BLaER1 (cell line): ENCODE results near the gene LRRC4B.
A peak's percentile ranks its signal among the peaks of the same experiment; 100 is the strongest.

Source experiments
- H3K27ac ChIP-seq: shearing (Covaris generic); formaldehyde crosslinking; 2 replicates; pipeline ENCODE4 v1.8.1; 2022
- H3K27me3 ChIP-seq: shearing (Covaris generic); formaldehyde crosslinking; 2 replicates; pipeline ENCODE4 v1.8.1; 2022
- H3K36me3 ChIP-seq: shearing (Covaris generic); formaldehyde crosslinking; 2 replicates; pipeline ENCODE4 v1.8.1; 2022
- H3K4me1 ChIP-seq: shearing (Covaris generic); formaldehyde crosslinking; 2 replicates; pipeline ENCODE4 v1.8.1; 2022
- H3K4me2 ChIP-seq: shearing (Covaris generic); formaldehyde crosslinking; 2 replicates; pipeline ENCODE4 v1.8.1; 2022
- H3K4me3 ChIP-seq: shearing (Covaris generic); formaldehyde crosslinking; 2 replicates; pipeline ENCODE4 v1.8.1; 2022
- H3K9ac ChIP-seq: shearing (Covaris generic); formaldehyde crosslinking; 2 replicates; pipeline ENCODE4 v1.8.1; 2022
- H3K9me3 ChIP-seq: shearing (Covaris generic); formaldehyde crosslinking; 2 replicates; pipeline ENCODE4 v1.8.1; 2022
- H4K20me1 ChIP-seq: shearing (Covaris generic); formaldehyde crosslinking; 2 replicates; pipeline ENCODE4 v1.8.1; 2022
- Cebpa-rat ChIP-seq: shearing (Covaris generic); IDR thresholded peaks from 2 replicates; pipeline ENCODE4 v1.8.1; 2022

Gene LRRC4B

DNA sequence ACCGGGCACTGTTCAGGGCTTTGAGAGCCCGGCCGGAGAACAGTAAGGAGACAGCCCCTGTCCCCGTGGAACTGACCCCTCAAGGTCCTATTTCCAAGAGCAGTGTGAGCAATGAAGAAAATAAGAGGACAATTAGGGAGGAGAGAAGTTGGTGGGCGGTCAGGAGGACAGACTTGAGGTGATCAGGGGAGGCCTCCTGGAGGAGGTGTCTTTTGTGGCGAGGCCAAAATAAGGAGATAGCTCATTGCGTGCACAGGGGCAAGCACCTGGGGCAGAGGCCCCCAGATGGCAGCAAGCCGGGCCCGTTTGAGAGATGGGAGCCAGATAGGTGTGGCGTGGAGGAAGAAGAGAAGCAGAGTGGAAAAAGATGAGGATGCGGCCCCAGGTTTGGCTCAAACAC, 2.8 kb upstream of the LRRC4B start:
- Histone ChIP-seq H3K4me2 (no peak overlapping the region), H3K36me3 (no peaks in the 10 kb centered on the region), H3K4me3 (no peak overlapping the region), H3K9me3 (no peaks in the 10 kb centered on the region), H3K27ac (no peak overlapping the region), H3K4me1 (peaks cover 7% of the 10 kb centered on the region; the same call in 1 of the 2 replicates), H3K9ac (no peak overlapping the region), H3K27me3 (peaks cover 36% of the 10 kb centered on the region), H4K20me1 (no peaks in the 10 kb centered on the region)
- TF ChIP-seq Cebpa-rat: no peak

DNA sequence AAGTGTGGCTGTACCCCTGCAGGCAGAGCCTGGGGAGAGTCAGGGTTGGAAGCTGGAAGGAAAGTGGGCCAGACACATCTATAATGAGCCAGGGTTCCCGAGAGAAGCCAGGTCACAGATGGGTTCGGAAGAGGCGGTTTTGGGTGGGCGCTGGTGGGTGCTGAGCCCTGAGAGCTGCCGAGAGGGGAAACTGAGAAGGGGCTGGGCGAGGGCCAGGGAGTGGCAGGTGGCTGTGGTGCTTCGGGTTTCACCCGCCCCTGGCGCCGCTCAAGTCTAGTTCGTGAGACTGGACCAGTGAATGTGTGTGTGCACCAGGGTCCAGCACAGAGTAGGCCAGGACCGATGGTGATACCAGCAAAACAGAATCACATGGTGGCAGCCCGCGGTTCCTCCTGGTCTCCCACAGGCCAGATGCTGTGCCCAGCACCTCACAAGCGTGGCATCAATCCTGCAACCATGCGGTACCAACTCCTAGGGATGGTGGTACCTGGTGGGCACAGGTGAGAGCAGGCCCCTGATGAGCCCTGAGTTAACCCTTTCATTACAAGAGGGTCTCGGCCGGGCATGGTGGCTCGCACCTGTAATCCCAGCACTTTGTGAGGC, 1.8 kb upstream of the LRRC4B start:
- Histone ChIP-seq H3K4me3 (no peak overlapping the region), H3K27me3 (peaks cover 46% of the 10 kb centered on the region), H3K27ac (no peak overlapping the region), H4K20me1 (peaks cover 7% of the 10 kb centered on the region; the same call in 1 of the 2 replicates), H3K9me3 (no peaks in the 10 kb centered on the region), H3K36me3 (no peaks in the 10 kb centered on the region), H3K4me1 (peaks cover 10% of the 10 kb centered on the region; the same call in 1 of the 2 replicates), H3K9ac (no peak overlapping the region), H3K4me2 (no peak overlapping the region)
- TF ChIP-seq Cebpa-rat: no peak

DNA sequence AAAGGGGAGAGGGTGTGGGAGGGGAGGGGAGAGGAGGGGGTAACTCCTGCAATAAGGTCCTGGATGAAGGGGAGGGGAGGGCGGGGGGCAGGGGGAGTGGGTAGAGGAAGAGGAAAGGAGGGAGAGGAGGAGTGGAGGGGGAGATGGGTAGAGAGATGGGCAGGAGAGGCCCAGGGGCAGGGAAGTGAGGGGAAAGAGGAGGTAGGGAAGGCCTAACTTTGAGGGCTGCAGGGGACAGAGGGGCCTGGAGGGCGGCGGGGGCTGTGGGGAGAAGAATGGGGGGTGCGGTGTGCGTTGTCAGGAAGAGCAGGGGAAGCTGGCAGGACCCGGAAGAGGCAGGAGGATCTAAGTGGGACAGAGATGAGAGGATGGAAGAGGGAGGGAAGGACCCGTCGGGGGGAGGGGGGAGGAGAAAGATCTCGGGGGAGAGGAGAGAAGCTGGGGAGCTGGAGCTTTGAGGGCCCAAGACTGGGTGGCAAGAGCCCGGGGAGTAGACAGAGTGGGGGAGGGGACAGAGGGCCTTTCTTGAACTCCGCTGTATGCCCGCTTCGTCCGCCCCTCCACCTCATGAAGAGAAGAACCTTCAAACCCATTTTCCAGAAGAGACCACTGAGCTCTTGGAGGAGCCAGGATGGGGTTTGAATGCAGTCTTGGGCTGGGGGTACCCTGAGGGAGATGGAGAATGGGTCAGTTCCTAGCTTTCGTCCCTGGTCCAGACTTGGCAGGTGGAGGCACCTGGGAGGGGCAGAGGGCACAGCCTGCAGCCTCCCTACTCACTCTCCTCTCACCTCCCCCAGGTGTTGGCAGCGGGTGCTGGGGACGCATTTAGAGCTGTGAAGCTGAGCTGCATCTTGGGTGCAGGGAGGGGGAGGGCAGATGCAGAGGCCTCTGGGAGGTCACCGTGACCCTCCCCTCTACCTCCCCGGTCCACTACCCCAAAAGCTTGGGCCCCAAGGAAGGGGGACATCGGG, 778 bp upstream of the LRRC4B start:
- no peak overlapping the region for H3K27ac ChIP-seq
- H3K27me3 ChIP-seq: peaks cover 56% of the 10 kb centered on the region

DNA sequence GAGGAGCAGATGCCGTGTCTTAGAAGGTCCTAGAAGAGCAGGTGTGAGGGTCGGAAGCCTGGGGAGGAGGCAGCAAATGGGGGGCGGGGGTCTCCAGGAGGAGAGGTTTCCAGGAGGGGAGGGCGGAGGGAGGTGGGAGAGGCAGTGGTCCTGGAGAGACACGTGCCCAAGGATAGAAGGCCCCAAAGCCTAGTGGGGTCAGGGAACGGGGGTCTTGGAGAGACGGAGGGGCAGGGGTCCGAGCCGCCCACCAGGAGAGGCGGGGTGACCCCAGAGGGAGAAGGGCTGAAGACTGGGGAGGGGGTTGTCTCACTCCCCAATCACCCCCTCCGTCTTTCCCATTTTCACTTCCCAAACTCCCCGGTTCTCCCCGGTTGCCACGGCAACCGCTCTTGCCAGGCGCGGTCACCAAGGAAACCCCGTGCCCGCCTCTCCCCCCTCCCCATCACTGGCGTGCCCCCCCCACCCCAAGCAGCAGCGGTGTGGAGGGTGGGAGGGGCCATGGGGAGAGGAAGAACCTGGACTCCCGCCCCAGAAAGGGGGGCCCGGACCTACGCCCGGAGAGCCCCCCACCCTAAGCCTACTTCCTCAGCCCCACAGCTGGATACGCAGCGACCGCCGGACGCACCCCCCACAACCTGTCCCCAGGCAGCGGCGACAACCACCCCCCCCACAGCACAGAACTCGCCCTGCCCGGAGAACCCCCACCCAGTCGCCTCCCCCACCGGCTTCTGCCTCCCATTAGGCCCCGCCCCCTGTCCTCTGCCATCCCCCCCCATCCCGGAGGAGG, 988 bp downstream of the LRRC4B start:
- TF ChIP-seq Cebpa-rat: no peak
- no peak overlapping the region for H3K9ac ChIP-seq
- H3K36me3 ChIP-seq: no peaks in the 10 kb centered on the region
- peaks cover 10% of the 10 kb centered on the region; the same call in 1 of the 2 replicates for H3K4me1 ChIP-seq
- 0 out of 2 replicates have a peak overlapping the region, but pooled peaks have one; percentile 11 for H3K4me3 ChIP-seq
- peaks cover 11% of the 10 kb centered on the region; the same call in 1 of the 2 replicates for H4K20me1 ChIP-seq
- peak overlapping the region; percentile 37; the same call in 1 of the 2 replicates for H3K4me2 ChIP-seq
- no peak overlapping the region for H3K27ac ChIP-seq
- H3K27me3 ChIP-seq: peaks cover 68% of the 10 kb centered on the region
- H3K9me3 ChIP-seq: no peaks in the 10 kb centered on the region

More for the DNA sequence above, 778 bp upstream of the LRRC4B start:
- no peak for TF ChIP-seq Cebpa-rat
- H3K4me2 ChIP-seq: no peak overlapping the region
- no peak overlapping the region for H3K9ac ChIP-seq
- H3K9me3 ChIP-seq: no peaks in the 10 kb centered on the region
- peaks cover 11% of the 10 kb centered on the region; the same call in 1 of the 2 replicates for H4K20me1 ChIP-seq
- H3K4me1 ChIP-seq: peaks cover 10% of the 10 kb centered on the region; the same call in 1 of the 2 replicates
- no peaks in the 10 kb centered on the region for H3K36me3 ChIP-seq
- H3K4me3 ChIP-seq: no peak overlapping the region

DNA sequence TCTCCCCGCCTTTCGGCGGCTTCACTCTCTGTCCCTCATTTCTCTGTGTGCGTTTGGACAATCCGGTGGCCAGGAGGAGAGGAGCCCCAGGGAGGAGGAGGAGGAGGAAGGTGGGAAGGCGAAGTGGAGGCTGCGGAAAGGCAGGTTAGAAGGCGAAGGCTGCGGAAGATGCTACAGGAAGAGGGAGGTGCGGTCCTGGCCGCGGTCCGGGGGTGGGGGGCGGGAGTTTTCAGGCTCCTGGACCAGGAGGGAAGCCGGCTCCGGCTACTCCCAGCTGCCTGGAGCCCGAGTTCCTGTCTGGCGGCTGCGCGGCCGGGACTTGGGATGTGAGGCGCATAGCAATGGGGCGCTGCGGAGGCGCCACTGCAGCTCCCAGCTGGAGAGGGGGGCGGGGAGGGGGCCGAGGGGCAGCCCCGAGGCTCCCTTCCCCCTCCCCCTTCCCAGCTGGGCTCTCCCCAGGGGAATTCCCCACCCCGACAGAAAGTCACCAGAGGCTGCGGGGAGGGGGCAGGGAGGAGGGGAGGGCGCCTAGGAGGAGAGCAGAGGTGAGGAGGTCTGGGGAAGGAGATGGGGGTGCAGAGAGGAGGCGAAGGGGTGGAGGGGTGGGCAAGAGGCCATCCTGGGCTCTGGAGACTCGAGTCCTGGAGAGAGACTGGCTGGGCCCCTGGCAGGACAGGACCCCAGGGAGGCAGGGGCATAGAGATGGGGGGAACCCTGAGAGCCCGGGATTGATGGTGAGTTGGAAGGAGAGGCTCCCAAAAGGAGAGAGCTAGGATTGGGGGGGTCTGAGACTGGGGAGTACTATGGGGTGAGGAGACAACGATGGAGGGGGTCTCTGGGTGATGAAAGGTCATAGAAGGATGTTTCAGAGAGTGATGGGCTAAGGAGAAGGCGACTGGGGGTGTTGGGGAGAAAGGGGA, 2.0 kb downstream of the LRRC4B start:
- Histone ChIP-seq H3K9me3 (no peaks in the 10 kb centered on the region), H3K4me1 (peaks cover 10% of the 10 kb centered on the region; the same call in 1 of the 2 replicates), H3K27me3 (peaks cover 68% of the 10 kb centered on the region), H3K4me2 (peak overlapping the region; percentile 28), H3K9ac (no peak overlapping the region), H3K27ac (no peak overlapping the region), H3K4me3 (no peak overlapping the region), H3K36me3 (no peaks in the 10 kb centered on the region), H4K20me1 (peaks cover 11% of the 10 kb centered on the region; the same call in 1 of the 2 replicates)
- no peak for TF ChIP-seq Cebpa-rat

DNA sequence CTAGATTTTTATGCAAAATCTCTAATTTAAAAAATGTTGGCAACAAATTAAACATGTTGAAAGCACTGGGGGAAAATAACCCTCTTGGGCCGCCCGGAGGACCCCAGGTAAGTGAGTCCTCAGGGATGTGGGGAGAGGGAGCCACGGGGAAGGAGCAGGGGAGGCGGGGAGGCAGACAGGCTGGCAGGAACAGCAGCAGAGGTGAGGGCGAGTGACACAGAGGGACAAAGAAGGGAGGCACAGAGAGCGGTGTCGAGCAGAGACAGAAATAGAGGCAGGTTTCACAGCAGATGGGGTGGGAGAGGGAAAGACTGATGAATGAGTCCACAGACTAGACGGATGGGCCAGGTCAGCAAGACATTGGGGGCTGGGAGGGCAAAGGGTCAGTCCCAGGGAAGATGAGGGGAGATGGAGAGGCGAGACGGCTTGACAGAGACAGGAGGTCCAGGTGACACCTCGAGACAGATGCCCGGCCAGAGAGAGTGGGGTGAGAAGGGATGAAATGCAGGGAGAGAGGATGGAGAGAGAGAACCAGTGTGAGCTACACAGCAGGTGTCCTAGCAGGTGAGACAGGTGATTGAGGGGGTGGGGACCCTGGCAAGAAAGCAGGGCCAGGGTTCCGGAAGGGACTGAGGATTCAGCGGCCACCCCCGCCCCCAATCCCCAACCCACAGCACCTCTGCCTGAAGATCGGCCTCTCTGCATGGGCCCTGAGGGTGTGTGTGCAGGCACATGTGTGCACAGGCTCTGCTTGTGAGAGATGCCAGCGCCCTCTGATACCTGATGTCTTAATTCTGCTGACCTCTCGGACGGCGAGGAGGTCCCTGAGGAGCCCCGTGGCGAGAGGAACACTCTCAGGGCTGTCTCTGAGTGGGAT, 3.8 kb downstream of the LRRC4B start:
- Histone ChIP-seq H3K27ac (no peak overlapping the region), H3K4me2 (no peak overlapping the region), H3K4me3 (no peak overlapping the region), H3K9me3 (no peaks in the 10 kb centered on the region), H3K36me3 (no peaks in the 10 kb centered on the region), H3K9ac (no peak overlapping the region), H3K27me3 (peaks cover 61% of the 10 kb centered on the region), H4K20me1 (peaks cover 11% of the 10 kb centered on the region; the same call in 1 of the 2 replicates), H3K4me1 (peaks cover 10% of the 10 kb centered on the region; the same call in 1 of the 2 replicates)
- TF ChIP-seq Cebpa-rat: no peak

DNA sequence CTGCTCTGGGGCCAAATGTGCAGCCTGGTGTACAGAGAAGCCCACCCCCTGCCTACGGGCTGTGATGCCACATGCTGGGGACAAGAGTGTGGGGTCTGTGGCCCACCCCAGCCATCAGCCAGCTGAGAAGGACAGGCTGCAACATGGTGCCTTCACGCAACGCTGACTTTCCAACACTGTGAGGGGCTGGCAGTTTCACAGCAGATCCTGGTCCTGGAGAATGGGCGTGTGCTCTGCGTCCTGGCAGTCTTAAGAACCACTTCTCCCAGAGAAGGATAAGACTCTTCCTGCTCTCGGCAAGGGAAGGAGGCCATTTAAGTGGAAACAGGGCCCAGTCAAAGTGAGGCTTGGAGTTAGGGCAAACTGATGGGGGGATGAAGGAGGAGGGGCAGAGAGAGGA, 4.6 kb downstream of the LRRC4B start:
- no peak for TF ChIP-seq Cebpa-rat
- Histone ChIP-seq H3K9ac (no peak overlapping the region), H3K27ac (no peak overlapping the region), H3K9me3 (no peaks in the 10 kb centered on the region), H3K4me1 (peaks cover 14% of the 10 kb centered on the region; the same call in 1 of the 2 replicates), H4K20me1 (peaks cover 11% of the 10 kb centered on the region; the same call in 1 of the 2 replicates), H3K4me3 (no peak overlapping the region), H3K27me3 (peaks cover 53% of the 10 kb centered on the region), H3K36me3 (no peaks in the 10 kb centered on the region), H3K4me2 (no peak overlapping the region)

DNA sequence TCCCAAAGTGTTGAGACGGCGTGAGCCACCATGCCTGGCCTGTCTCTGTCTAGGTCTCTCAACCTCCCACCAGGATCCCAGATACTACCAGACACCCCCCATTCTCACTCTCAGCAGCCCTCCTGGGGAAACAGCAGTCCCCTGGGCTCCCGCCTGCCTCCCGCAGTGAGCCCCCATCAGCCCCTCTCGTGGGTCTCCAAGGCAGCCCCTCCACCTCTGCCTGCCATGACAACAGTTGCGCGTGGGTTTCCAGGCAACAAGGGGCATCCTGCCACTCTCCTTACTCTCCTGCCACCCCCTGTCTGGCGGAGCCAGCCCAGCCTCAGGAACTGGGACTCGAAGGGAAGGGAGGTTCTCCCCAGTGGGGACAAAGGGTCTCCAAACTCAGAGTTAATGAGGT, 5.2 kb downstream of the LRRC4B start:
- Histone ChIP-seq H3K9me3 (no peaks in the 10 kb centered on the region), H3K4me2 (no peak overlapping the region), H4K20me1 (peaks cover 11% of the 10 kb centered on the region; the same call in 1 of the 2 replicates), H3K9ac (no peak overlapping the region), H3K27ac (no peak overlapping the region), H3K27me3 (peaks cover 52% of the 10 kb centered on the region), H3K4me3 (no peak overlapping the region), H3K4me1 (peaks cover 14% of the 10 kb centered on the region; the same call in 1 of the 2 replicates), H3K36me3 (no peaks in the 10 kb centered on the region)
- no peak for TF ChIP-seq Cebpa-rat
